Lower leg skin (tissue), 3 donors: ENCODE results near the gene OR2AG2.

ENCODE experiments used
- CTCF ChIP-seq, 3 donors: fragments of 450-650 bp; IDR thresholded peaks; one replicate each; pipeline ENCODE4 v1.5.1; 2016; ENCODE audit warnings: antibody characterized with exemption in 3 of 3, mild to moderate bottlenecking in 3 of 3, moderate library complexity in 2 of 3
- POLR2A ChIP-seq, 2 donors: fragments of 450-650 bp; IDR thresholded peaks; one replicate each; pipeline ENCODE4 v1.6.1; 2016 to 2017; ENCODE audit warnings: antibody characterized with exemption in 2 of 2, mild to moderate bottlenecking in 1 of 2, moderate library complexity in 1 of 2

DNA sequence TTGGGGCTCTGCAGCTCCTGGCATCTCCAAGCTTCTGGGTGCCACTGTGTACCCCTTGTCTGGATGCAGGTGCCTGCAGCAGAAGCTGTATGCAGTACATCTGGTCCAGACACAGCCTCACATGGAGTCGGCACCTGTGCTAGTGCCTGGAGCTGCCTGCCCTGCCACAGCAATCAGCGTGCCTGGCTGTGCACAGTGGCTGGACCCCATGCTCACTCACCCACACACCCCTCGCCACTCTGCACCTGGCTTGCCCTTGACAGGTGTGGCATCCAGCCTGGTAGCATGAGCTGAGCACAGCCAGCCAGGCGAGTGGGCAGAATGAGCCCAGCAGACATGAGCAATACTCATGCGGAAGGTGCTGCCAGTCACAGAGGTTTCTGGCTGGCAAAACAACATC, 47.2 kb upstream of the OR2AG2 start:
- TF ChIP-seq CTCF (IDR thresholded peaks at IDR 0.05) (no peak), POLR2A (IDR thresholded peaks at IDR 0.05) (no peak)
